Midbrain (tissue), 1 donor: ENCODE data around the gene MYO5C.
"Not testable (repeated sequence)": the region's sequence is repeated elsewhere in the genome, so short reads cannot be mapped to it uniquely, and the experiment has no call there.

ENCODE experiments used
- DNase-seq: peaks from one replicate; lab custom pipeline; 2025; lab: John Stamatoyannopoulos, UW

Gene MYO5C

DNA sequence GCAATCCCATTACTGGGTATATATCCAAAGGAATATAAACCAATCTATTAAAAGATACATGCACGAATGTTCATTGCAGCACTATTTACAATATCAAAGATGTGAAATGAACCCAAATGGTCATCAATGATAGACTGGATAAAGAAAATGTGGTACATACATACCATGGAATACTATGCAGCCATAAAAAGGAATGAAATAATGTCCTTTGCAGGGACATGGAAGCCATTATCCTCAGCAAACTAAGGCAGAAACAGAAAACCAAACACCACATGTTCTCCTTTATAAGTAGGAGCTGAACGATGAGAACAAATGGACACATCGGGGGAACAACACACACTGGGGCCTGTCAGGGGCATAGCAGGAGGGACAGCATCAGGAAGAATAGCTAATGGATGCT lies 125.4 kb downstream of the MYO5C start:
- not testable (repeated sequence) for DNase-seq

DNA sequence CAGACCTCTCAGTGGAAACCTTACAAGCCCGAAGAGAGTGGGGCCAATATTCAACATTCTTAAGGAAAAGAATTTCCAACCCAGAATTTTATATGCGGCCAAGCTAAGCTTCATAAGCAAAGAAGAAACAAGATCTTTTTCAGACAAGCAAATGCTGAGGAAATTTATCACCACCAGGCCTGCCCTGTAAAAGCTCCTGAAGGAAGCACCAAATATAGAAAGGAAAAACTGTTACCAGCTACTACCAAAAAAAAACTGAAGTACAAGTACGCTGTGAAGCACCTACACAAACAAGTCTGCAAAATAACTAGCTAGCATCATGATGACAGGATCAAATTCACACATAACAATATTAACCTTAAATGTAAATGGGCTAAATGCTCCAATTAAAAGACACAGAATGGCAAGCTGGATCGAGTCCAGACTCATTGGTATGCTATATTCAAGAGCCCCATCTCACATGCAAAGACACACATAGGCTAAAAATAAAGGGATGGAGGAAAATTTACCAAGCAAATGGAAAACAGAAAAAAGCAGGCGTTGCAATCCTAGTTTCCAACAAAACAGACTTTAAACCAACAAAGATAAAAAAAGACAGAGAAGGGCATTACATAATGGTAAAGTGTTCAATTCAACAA lies 130.0 kb downstream of the MYO5C start:
- not testable (repeated sequence) for DNase-seq

DNA sequence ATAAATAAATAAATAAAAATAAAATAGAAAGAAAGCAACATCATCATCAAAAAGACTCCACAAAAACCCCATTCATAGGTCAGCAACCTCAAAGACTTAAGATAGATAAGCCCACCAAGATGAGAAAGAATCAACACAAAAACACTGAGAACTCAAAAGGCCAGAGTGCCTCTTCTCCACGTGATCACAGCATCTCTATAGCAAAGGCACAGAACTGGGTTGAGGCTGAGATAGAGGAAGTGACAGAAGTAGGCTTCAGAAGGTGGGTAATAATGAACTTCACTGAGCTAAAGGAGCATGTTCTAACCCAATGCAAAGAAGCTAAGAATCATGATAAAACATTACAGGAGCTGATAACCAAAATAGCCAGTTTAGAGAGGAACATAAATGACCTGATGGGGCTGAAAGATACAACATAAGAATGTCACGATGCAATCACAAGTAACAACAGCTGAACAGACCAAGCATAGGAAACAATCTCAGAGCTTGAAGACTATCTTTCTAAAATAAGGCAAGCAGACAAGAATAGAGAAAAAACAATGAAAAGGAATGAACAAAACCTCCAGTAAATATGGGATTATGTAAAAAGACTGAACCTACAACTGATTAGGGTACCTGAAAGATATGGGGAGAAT lies 130.9 kb downstream of the MYO5C start:
- DNase-seq = no peak

DNA sequence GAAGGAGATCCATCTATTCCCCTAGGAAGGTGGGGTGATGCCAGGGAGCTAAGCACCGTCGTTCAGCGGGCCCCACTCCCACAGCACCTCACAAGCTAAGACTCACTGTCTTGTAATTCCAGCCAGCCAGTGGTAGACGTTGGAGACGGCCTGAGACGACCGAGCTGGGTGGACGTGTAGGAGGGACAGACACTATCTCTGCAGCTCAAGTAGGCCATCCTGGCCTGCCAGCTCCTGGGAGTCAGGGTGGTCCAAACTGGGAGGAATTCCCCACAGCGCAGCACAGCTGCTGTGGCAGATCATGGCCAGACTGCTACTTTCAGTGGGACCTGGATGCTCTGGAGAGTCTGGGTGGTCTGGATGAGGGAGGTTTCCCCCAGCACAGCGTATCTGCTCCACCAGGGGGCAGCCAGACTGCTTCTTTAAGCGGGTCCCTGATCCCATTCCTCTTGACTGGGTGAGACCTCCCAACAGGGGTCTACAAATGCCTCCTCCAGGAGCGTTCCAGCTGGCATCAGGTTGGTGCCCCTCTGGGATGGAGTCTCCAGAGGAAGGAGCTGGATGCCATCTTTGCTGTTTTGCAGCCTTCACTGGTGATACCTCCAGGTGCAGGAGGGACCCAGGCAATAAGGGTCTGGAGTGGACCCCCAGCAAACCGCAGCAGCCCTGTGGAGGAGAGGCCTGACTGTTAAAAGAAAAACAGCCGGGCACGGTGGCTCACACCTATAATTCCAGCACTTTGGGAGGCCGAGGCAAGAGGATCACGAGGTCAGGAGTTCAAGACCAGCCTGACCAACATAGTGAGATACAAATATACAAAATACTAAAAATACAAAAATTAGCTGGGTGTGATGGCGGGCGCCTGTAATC lies 132.0 kb downstream of the MYO5C start:
- DNase-seq = no peak

DNA sequence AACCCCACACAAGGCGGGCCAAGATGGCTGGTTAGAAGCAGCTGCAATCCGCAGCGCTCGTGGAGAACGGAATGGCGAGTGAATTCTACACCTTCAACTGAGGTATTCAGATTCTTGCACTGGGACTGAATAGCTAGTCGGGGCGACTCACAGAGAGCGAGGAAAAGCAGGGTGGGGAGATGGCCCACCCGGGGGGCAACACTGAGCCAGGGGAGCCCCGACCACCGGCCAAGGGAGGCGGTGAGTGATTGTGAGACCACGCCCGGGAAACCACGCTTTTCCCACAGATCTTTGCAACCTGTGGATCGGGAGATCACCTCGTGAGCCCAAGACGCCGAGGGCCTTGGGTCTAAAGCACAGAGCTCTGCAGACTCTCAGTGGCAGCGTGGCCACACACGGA lies 132.7 kb downstream of the MYO5C start:
- no peak for DNase-seq

DNA sequence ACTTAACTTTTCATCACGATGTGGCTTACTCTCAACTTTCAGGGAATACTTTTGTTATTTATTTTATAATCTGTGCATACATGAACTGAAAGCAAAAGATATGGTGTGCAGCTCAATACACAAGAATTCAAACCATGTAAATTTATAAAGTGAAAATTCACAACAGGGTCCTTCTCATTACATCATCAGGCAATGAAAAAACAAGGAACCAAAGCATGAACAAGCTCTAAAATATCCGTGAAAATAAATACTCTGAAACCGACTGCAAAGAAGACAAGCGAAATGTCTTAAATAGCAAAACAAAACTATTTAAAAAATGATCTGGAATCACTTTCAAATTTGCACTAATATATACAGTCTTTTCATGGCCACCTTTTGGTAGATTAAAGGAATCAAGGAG lies 133.3 kb downstream of the MYO5C start:
- no peak for DNase-seq

DNA sequence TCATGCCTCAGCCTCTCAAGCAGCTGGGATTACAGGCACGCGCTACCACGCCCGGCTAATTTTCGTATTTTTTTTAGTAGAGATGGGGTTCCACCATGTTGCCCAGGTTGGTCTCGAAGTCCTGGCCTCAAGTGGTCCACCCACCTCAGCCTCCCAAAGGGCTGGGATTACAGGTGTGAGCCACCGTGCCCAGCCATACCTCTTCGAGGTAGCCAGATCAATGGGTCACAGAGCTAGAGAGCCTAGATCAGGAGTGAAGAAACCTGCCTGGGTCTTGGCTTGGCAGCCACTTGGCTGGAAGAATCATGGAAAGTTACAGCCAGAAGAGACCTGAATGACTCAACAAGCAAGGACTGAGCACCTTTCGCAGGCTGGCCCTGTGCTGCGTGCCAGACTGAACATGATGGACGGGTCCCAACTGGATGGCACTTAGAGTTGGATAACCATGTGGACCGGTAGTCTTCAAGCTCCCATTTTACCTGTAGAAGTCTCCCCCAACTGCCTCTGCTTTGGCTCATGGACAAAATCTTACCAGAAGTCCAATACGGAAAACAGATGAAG lies 134.1 kb downstream of the MYO5C start:
- no peak for DNase-seq

DNA sequence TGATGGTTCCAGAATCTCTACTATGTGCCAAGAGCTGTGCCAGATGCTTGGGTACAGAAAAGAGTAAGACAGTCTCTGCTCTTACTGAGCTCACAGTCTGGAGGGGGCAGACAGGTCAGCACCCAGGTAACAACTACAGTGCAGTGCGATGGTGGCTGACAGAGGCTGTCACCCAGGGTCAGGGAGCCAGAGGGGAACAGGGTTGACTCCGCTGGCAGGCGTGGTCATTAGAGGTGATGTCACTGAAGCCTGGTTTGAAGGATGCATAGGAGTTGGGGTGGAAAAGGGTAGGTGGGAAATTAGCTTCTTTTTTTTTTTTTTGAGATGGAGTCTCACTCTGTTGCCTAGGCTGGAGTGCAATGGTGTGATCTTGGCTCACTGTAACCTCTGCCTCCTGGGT lies 136.0 kb downstream of the MYO5C start:
- no peak for DNase-seq

DNA sequence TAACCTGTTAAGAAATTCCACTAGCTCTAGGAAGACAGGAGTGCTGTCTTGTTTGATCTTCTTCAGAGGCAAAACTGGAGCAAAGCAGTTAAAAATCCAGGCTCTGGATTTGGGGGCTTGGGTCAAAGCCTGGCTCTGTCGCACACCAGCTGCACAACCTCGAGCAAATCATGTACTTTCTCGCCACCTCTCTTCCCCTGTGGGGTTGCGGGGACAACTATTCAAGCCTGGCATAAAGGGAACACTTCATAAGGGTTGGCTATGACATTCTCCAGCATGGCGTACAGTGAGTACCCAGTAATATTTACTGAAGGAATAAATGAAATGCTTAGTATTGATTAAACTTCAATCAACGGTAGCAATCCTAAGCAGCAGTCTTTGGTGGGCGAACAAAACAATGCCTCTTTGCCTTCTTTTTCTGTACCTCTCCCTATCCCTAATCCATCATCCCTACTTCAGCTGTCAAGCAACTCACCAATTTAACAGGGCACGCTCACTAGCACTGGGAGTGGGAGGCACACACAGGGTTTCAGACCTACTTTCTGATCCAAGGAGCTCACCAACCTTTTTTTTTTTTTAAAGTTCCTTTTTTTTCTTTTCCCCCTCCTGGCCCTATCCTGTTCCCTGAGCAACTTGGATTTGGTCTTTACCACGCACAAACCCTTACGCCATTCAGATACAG lies 137.4 kb downstream of the MYO5C start:
- DNase-seq = no peak

DNA sequence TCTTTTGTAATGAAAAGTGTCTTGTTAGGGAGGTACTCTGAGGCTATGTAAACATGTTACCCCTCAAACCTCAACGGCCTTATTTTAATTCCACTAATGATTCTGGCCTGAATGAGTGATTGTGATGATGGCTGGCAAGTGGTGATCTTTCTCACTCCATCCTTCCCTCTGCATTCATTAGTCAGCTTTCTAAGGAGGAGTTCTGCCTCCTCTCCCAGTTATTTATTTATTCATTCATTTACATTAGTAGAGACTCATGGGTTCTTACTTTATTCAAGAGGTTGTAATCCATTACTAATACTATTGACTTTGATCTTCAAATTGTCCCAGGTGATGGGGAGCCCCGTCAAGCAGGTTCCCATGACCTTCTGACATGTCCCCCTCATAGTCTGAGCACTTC lies 139.7 kb downstream of the MYO5C start:
- no peak for DNase-seq

DNA sequence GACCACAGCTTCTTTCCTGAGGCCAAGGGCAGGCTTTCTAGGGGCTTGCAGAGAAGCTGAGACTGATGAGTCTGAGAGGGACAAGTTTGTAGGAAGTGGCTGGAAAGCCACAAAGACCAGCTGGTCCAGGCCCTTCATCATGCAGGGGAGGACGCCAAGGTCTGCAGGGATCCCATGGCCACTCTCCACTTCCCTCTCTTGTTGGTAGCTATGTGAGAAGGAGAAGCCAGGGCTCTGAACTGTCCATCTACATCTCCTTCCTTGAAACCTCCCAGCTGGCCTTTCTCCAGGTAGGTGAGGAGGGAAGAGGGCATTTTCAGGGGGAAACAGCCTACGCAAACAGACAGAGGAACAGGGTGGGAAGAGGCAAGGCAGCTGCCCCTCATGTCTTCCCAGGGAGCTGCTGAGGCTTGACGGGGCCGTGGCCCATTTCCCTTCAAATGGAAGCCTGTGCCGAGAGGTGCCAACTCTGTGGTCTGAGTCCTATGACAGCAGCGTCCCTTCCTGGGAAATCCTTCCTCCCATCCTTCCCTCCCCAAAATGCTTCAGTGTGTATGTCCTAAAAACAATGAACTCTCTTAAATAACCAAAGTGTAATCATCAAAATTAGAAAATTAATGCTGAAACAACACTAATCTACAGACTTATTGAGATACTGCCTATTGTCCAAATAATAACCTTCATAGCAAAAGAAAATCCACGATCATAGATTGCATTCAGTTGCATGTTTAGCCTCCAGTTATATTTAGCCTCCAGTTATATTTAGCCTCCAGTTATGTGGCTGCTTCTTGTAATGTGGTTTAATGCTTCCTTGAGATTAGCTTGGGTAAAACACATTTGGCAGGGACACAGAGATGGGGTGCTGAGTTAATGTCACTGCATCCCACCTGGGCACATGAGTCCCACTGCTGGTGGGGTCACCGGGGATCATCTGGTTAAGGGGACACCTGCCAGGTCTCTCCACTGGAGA lies 140.4 kb downstream of the MYO5C start:
- DNase-seq = no peak

DNA sequence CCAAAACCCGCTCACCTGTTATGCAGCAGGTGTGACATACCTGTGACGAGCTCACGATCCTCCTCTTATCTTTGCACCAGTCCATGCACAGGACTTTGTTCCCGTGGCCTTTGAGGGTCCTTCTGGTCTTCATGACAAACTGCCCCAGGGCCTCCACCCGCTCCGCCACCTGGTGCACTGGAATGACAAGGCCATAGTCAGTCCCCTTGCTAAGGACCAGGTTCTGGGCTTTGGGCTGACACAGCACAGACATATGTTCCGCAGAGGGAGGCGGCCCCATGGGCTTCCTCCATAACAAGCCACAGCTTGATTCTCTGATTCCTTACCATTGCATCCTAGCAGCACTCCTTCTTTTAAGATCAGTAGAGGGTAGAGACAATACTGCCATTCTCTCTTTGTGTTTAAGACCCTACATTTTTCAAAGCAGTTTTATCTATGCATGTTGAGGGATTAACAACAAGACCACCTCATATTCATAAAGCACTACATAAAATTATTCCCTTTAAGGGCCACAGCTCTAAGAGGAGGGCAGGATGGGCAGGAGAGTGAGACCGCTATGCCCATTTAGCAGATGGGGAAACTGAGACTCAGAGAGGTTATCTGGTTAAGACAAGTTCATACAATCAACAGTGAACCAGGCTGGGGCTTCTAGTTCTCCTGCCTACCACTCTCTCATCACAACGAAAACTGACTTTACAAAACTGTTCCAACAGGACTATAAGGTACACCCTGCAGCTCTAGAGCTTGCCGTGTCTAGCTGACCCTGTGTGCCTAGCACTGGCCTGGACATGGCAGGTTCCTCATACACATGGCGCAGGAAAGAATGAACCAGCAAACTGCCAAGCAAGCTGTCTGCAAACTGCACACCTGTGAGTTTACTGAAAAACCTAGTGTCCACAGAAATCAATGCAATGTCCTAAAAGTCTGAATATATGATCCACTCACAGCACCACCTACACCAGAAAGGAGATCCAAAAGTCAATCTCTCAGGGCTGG lies 141.4 kb downstream of the MYO5C start:
- DNase-seq = no peak

DNA sequence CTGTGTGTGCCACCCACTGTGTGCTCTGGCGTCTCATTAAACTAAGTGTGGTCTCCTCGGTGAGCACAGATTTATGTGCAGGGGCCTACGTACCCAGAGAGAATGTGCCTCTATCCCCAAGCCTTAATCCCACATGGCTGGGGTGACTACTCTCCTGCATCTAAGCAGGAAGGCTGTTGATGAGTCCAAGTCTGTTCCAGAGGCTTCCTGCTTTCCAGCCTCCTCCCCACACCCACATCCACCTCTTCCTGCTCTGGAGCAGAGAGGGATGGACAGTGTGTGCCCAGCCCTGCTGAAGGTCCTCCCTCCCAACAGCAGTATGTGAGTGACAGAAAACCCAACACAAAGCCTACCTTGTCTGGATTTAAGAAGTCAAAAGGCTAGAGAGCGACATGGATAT lies 144.3 kb downstream of the MYO5C start:
- no peak for DNase-seq

DNA sequence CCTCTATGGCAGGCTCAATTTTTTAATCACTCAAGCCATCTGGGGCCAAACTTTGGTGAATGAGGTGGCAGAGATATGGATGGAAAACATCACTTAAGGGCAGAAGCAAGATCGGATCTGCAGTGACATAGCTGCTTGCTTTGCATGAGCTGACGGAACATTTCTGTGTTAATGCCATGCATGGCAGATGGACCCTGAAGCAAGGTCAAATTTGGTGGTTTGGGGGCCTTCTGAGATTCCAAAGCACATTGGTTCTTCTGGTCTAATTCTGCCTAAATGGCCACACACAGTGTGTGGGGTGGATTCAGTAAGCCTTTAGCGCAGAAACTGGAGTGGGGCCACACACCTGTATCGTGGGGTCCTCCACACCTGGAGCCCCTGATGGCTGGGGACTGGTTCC lies 144.7 kb downstream of the MYO5C start:
- no peak for DNase-seq

DNA sequence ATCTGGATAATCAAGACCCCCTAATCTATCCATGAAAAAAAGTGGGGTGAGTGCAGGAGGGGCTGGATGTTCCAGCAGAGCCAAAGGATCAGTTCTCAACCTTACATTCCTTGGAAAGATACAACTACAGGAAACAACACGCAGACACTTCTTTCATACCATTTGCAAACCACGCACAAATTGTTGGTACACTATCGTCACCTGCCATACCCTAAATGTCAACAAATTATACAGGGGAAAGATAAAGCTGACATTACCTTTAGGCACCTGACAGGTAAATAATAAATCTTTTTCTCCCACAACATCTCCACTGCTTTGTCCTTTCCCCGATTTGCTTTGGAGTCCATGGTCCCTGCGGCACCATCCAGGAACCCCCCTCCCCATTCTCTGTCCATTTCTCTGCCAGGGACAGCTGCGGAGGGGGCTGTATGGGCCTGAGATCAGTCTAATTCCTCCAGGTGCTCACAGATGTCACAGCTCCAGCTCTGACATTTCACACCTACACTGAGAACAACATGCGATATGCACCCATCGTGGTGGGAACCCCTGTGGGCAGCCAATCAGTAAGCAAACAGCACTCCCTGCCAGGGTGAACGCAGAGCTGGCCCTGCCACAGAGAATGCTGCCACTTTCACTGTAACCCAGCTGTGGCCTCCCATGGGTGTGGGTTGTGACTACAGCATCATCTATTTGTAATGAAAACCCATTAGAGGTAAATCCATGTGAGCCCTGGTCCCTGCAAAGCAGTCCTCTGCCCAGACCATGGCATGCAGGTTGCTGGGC lies 145.4 kb downstream of the MYO5C start:
- no peak for DNase-seq

DNA sequence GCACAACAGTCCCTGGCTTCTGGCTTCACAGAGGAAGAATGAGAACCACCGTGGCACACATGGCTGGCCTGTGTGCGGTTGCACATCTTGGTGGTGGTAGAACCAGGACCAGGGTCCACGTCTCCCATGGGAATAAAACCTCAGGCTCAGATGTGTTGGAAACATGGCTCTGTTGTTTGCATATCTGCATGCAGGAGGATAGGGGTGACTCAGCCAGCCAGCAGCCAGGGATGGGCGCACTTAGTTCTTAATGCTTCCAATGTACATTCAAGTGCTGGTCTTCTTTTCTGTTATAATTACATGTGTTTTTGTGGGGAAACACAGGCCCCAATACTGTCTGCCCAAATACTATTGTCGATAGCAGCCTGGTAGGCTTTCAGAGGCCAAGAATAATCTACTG lies 147.2 kb downstream of the MYO5C start:
- DNase-seq = no peak

DNA sequence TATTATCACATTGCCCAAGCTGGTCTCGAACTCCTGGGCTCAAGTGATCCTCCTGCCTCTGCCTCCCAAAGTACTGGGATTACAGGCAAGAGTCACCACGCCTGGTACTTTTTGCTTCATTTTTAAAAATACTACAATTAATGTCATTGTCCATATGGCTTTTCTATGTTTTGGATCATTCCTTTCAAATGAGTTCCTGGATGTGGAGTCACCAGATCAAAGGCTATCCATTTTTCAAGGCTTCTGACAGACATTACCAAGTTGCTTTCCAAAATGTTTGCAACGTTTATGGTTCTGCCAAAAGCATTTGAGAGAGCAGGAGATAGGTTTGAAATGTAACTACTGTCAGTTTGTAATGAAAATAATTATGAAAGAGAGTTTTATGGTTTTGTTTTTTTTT lies 148.8 kb downstream of the MYO5C start:
- no peak for DNase-seq

DNA sequence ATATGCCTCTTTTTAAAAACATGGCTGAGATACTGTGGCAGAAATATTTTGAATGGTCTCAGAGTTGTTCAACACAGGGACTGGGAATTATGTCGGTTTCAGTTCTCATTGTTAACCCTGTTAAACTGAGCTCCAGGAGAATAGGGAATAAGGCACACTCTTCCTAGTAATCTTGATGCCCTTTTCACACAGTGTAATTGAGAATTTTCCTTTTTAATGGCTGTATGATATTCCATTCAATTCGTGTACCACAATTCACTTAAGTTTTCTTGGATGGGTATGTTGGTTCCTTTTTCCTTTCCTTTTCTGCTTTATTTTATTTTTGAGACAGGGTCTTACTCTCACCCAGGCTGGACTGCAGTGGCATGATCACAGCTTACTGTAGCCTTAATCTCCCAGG lies 149.3 kb downstream of the MYO5C start:
- no peak for DNase-seq

DNA sequence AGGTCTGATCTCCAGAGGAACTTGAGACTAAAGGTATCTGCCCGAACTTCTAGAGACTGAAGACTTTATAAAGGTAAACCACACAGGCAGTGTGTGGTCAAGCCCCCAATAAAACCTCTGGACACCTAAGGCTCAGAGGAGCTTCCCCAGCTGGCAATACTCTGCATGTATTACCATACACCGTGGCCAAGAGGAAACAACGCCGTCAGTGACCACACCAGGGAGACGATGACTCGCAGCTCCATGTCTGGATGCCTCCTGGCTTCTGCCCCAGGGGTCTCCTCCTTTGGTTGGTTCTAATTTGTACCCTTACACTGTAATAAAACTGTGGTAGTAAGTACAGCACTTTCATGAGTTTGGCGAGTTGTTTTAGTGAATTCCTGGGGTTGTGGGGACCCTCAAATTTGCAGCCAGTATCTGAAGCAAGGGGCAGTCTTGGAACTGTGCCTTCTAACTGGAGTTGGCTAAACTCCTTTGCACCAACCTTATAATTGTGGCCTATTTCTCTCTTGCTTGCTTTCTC lies 150.9 kb downstream of the MYO5C start:
- no peak for DNase-seq
